Measurements from ENCODE around the gene TTC32.

The TTC32 gene

GRCh38 chr2:19871836-19872235, 29.9 kb downstream of the TTC32 start:
- H3K27me3 ChIP-seq (ENCODE audit: control insufficient read depth, insufficient read depth, low read length): peaks cover 39% of the 10 kb centered on the region
- no peak overlapping the region for H3K9ac ChIP-seq (ENCODE audit: low read length)
- no peaks in the 10 kb centered on the region for H3K4me1 ChIP-seq (ENCODE audit: control insufficient read depth, low read depth, low read length)
- no peak overlapping the region for H3K27ac ChIP-seq (ENCODE audit: low read length)
- no peak overlapping the region for H3K4me3 ChIP-seq (ENCODE audit: low read length)
- no peaks in the 10 kb centered on the region for H3K9me3 ChIP-seq (ENCODE audit: control insufficient read depth, low read depth, low read length)
- no peaks in the 10 kb centered on the region for H3K36me3 ChIP-seq (ENCODE audit: control insufficient read depth, low read depth, low read length)

GRCh38 chr2:19870792-19871191, 31.0 kb downstream of the TTC32 start:
- Histone ChIP-seq H3K27ac (ENCODE audit: low read length) (no peak overlapping the region), H3K36me3 (ENCODE audit: control insufficient read depth, low read depth, low read length) (no peaks in the 10 kb centered on the region), H3K9ac (ENCODE audit: low read length) (no peak overlapping the region), H3K9me3 (ENCODE audit: control insufficient read depth, low read depth, low read length) (no peaks in the 10 kb centered on the region), H3K27me3 (ENCODE audit: control insufficient read depth, insufficient read depth, low read length) (peaks cover 41% of the 10 kb centered on the region), H3K4me1 (ENCODE audit: control insufficient read depth, low read depth, low read length) (no peaks in the 10 kb centered on the region), H3K4me3 (ENCODE audit: low read length) (no peak overlapping the region)

- Histone ChIP-seq H3K9me3 (ENCODE audit: control insufficient read depth, low read depth, low read length) (no peaks in the 10 kb centered on the region), H3K36me3 (ENCODE audit: control insufficient read depth, low read depth, low read length) (no peaks in the 10 kb centered on the region), H3K27ac (ENCODE audit: low read length) (no peak overlapping the region), H3K4me1 (ENCODE audit: control insufficient read depth, low read depth, low read length) (no peaks in the 10 kb centered on the region), H3K27me3 (ENCODE audit: control insufficient read depth, insufficient read depth, low read length) (peaks cover 41% of the 10 kb centered on the region), H3K9ac (ENCODE audit: low read length) (peak overlapping the region; percentile 38), H3K4me3 (ENCODE audit: low read length) (peak overlapping the region; percentile 63)
Measured at GRCh38 chr2:19868701-19869580, 32.8 kb downstream of the TTC32 start.

GRCh38 chr2:19868224-19868623, 33.6 kb downstream of the TTC32 start:
- Histone ChIP-seq H3K4me1 (ENCODE audit: control insufficient read depth, low read depth, low read length) (no peaks in the 10 kb centered on the region), H3K4me3 (ENCODE audit: low read length) (peak overlapping the region; percentile 63), H3K36me3 (ENCODE audit: control insufficient read depth, low read depth, low read length) (no peaks in the 10 kb centered on the region), H3K9me3 (ENCODE audit: control insufficient read depth, low read depth, low read length) (no peaks in the 10 kb centered on the region), H3K27me3 (ENCODE audit: control insufficient read depth, insufficient read depth, low read length) (peaks cover 41% of the 10 kb centered on the region), H3K27ac (ENCODE audit: low read length) (no peak overlapping the region), H3K9ac (ENCODE audit: low read length) (no peak overlapping the region)

GRCh38 chr2:19866771-19867170, 35.0 kb downstream of the TTC32 start:
- Histone ChIP-seq H3K4me1 (ENCODE audit: control insufficient read depth, low read depth, low read length) (no peaks in the 10 kb centered on the region), H3K9me3 (ENCODE audit: control insufficient read depth, low read depth, low read length) (no peaks in the 10 kb centered on the region), H3K27me3 (ENCODE audit: control insufficient read depth, insufficient read depth, low read length) (peaks cover 41% of the 10 kb centered on the region), H3K27ac (ENCODE audit: low read length) (no peak overlapping the region), H3K9ac (ENCODE audit: low read length) (no peak overlapping the region), H3K36me3 (ENCODE audit: control insufficient read depth, low read depth, low read length) (no peaks in the 10 kb centered on the region), H3K4me3 (ENCODE audit: low read length) (no peak overlapping the region)

- no peaks in the 10 kb centered on the region for H3K9me3 ChIP-seq (ENCODE audit: control insufficient read depth, low read depth, low read length)
- H3K9ac ChIP-seq (ENCODE audit: low read length): no peak overlapping the region
- H3K4me1 ChIP-seq (ENCODE audit: control insufficient read depth, low read depth, low read length): no peaks in the 10 kb centered on the region
Measured at GRCh38 chr2:19865151-19865550, 36.6 kb downstream of the TTC32 start.

GRCh38 chr2:19864381-19864780, 37.4 kb downstream of the TTC32 start:
- H3K4me1 ChIP-seq (ENCODE audit: control insufficient read depth, low read depth, low read length): no peaks in the 10 kb centered on the region
- no peak overlapping the region for H3K4me3 ChIP-seq (ENCODE audit: low read length)
- H3K27me3 ChIP-seq (ENCODE audit: control insufficient read depth, insufficient read depth, low read length): peaks cover 26% of the 10 kb centered on the region
- no peaks in the 10 kb centered on the region for H3K36me3 ChIP-seq (ENCODE audit: control insufficient read depth, low read depth, low read length)
- H3K9me3 ChIP-seq (ENCODE audit: control insufficient read depth, low read depth, low read length): no peaks in the 10 kb centered on the region
- no peak overlapping the region for H3K27ac ChIP-seq (ENCODE audit: low read length)
- no peak overlapping the region for H3K9ac ChIP-seq (ENCODE audit: low read length)

More at GRCh38 chr2:19865151-19865550, 36.6 kb downstream of the TTC32 start:
- no peak overlapping the region for H3K27ac ChIP-seq (ENCODE audit: low read length)
- no peaks in the 10 kb centered on the region for H3K36me3 ChIP-seq (ENCODE audit: control insufficient read depth, low read depth, low read length)
- H3K27me3 ChIP-seq (ENCODE audit: control insufficient read depth, insufficient read depth, low read length): peaks cover 34% of the 10 kb centered on the region
- no peak overlapping the region for H3K4me3 ChIP-seq (ENCODE audit: low read length)

- Histone ChIP-seq H3K36me3 (ENCODE audit: control insufficient read depth, low read depth, low read length) (no peaks in the 10 kb centered on the region), H3K27me3 (ENCODE audit: control insufficient read depth, insufficient read depth, low read length) (peaks cover 18% of the 10 kb centered on the region), H3K9me3 (ENCODE audit: control insufficient read depth, low read depth, low read length) (no peaks in the 10 kb centered on the region), H3K4me1 (ENCODE audit: control insufficient read depth, low read depth, low read length) (no peaks in the 10 kb centered on the region), H3K27ac (ENCODE audit: low read length) (no peak overlapping the region), H3K9ac (ENCODE audit: low read length) (peak overlapping the region; percentile 25), H3K4me3 (ENCODE audit: low read length) (peak overlapping the region; percentile 63)
Measured at GRCh38 chr2:19863303-19864041, 38.3 kb downstream of the TTC32 start.

GRCh38 chr2:19861813-19862212, 40.0 kb downstream of the TTC32 start:
- H3K9ac ChIP-seq (ENCODE audit: low read length): no peak overlapping the region

GRCh38 chr2:19860022-19860421, 41.8 kb downstream of the TTC32 start:
- Histone ChIP-seq H3K9ac (ENCODE audit: low read length) (no peak overlapping the region), H3K4me3 (ENCODE audit: low read length) (no peak overlapping the region), H3K36me3 (ENCODE audit: control insufficient read depth, low read depth, low read length) (no peaks in the 10 kb centered on the region), H3K27me3 (ENCODE audit: control insufficient read depth, insufficient read depth, low read length) (no peaks in the 10 kb centered on the region), H3K9me3 (ENCODE audit: control insufficient read depth, low read depth, low read length) (no peaks in the 10 kb centered on the region), H3K4me1 (ENCODE audit: control insufficient read depth, low read depth, low read length) (no peaks in the 10 kb centered on the region), H3K27ac (ENCODE audit: low read length) (no peak overlapping the region)

More at GRCh38 chr2:19861813-19862212, 40.0 kb downstream of the TTC32 start:
- Histone ChIP-seq H3K9me3 (ENCODE audit: control insufficient read depth, low read depth, low read length) (no peaks in the 10 kb centered on the region), H3K36me3 (ENCODE audit: control insufficient read depth, low read depth, low read length) (no peaks in the 10 kb centered on the region), H3K4me1 (ENCODE audit: control insufficient read depth, low read depth, low read length) (no peaks in the 10 kb centered on the region), H3K27ac (ENCODE audit: low read length) (no peak overlapping the region), H3K27me3 (ENCODE audit: control insufficient read depth, insufficient read depth, low read length) (peaks cover 2% of the 10 kb centered on the region), H3K4me3 (ENCODE audit: low read length) (no peak overlapping the region)

GRCh38 chr2:19859565-19859964, 42.2 kb downstream of the TTC32 start:
- Histone ChIP-seq H3K4me1 (ENCODE audit: control insufficient read depth, low read depth, low read length) (no peaks in the 10 kb centered on the region), H3K27me3 (ENCODE audit: control insufficient read depth, insufficient read depth, low read length) (no peaks in the 10 kb centered on the region), H3K4me3 (ENCODE audit: low read length) (no peak overlapping the region), H3K27ac (ENCODE audit: low read length) (no peak overlapping the region), H3K36me3 (ENCODE audit: control insufficient read depth, low read depth, low read length) (no peaks in the 10 kb centered on the region), H3K9me3 (ENCODE audit: control insufficient read depth, low read depth, low read length) (no peaks in the 10 kb centered on the region), H3K9ac (ENCODE audit: low read length) (no peak overlapping the region)
